ENCODE measurements around the gene KDM4B. TPM values are rescaled to one million over a fixed set of nuclear protein-coding genes. Genes with fewer than 3 reads are reported as not detected.

KDM4B gene
- total RNA-seq, 1 donor from 2014 or later: 46.0 TPM

DNA sequence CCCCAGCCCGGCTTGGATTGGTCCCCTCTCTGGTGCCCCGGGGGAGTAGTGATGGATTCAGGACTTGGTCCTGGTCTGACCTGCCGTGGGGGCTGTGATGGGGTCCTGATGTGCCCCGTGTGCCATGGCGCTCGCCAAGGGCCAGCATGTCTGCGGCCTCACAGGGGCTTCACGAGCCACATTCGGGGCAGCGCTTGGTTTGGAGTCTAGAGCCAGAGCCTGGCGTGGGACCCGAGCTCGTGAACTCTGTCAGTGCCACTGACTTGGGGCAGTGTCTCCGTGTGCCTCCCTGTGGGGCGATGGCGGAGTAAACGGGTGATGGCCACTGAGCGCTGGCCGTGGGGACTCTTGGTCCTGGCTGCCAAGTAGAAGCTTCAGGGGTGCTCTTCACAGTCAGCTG, 17.1 kb downstream of the KDM4B start:
- Histone ChIP-seq H3K4me3 (no peak overlapping the region), H3K27me3 (no peaks in the 10 kb centered on the region), H3K36me3 (no peaks in the 10 kb centered on the region), H3K9me3 (no peaks in the 10 kb centered on the region), H3K4me1 (peaks cover 0 to 14% of the 10 kb centered on the region in 2 donors), H3K27ac (no peak overlapping the region)
- TF ChIP-seq, protein P1, sequence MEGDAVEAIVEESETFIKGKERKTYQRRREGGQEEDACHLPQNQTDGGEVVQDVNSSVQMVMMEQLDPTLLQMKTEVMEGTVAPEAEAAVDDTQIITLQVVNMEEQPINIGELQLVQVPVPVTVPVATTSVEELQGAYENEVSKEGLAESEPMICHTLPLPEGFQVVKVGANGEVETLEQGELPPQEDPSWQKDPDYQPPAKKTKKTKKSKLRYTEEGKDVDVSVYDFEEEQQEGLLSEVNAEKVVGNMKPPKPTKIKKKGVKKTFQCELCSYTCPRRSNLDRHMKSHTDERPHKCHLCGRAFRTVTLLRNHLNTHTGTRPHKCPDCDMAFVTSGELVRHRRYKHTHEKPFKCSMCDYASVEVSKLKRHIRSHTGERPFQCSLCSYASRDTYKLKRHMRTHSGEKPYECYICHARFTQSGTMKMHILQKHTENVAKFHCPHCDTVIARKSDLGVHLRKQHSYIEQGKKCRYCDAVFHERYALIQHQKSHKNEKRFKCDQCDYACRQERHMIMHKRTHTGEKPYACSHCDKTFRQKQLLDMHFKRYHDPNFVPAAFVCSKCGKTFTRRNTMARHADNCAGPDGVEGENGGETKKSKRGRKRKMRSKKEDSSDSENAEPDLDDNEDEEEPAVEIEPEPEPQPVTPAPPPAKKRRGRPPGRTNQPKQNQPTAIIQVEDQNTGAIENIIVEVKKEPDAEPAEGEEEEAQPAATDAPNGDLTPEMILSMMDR (IDR thresholded peaks at IDR 0.05): no peak
- intact Hi-C loops (cut with DNase I): no loop called here
- no peak for DNase-seq (ENCODE audit: low spot score in 2 of 2)

DNA sequence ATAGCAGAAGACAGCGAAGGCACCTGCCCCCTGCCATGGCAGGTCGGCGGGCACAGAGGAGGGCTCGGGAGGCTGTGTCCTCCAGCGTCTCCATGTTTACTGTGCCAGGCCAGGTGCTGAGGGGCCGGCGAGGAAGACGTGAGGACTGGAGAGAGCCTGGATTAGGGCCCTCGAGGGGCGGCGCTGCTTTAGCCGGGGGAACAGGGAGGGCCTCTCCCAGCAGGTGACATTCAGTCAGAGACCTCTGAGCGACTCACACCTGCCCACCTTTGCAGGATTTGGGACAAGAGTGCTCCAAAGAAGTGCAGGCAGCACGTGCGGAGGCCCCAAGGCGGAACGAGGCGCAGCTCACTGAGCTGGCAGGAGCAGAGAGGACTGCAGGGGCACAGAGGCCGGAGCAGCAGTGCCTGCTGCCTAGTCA, 17.6 kb downstream of the KDM4B start:
- no peaks in the 10 kb centered on the region for H3K36me3 ChIP-seq
- H3K4me1 ChIP-seq: peaks cover 0 to 14% of the 10 kb centered on the region in 2 donors
- intact Hi-C loops (cut with DNase I): no loop called here
- no peak overlapping the region for H3K4me3 ChIP-seq
- TF ChIP-seq, protein P1 (IDR thresholded peaks at IDR 0.05): no peak
- no peaks in the 10 kb centered on the region for H3K27me3 ChIP-seq
- no peak overlapping the region for H3K27ac ChIP-seq
- DNase-seq (ENCODE audit: low spot score in 2 of 2): no peak
- H3K9me3 ChIP-seq: no peaks in the 10 kb centered on the region

DNA sequence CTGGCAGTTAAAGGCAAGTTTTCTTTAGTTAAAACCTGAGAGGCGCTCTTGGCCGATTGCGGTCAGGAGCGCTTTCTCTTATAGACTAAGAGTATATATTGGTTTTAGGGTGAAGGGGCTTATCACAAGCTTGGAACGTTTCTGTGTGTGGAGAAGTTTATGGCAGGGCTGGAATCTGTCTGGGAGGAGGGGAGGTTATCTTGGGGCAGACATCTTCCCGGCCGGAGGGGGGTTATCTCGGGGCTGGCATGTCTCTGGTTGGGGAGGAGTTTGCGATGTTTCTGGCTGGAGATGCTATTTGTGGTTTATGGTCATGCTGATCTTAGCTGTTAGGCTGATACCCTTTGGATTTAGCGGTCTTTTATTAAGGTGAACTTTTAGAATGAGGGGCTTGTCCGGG, 18.3 kb downstream of the KDM4B start:
- TF ChIP-seq, protein P1 (IDR thresholded peaks at IDR 0.05): no peak
- no peak overlapping the region for H3K4me3 ChIP-seq
- H3K27ac ChIP-seq: no peak overlapping the region
- H3K4me1 ChIP-seq: peaks cover 0 to 14% of the 10 kb centered on the region in 2 donors
- no peaks in the 10 kb centered on the region for H3K27me3 ChIP-seq
- H3K9me3 ChIP-seq: no peaks in the 10 kb centered on the region
- intact Hi-C loops (cut with DNase I): no loop called here
- DNase-seq (ENCODE audit: low spot score in 2 of 2): no peak
- H3K36me3 ChIP-seq: no peaks in the 10 kb centered on the region

DNA sequence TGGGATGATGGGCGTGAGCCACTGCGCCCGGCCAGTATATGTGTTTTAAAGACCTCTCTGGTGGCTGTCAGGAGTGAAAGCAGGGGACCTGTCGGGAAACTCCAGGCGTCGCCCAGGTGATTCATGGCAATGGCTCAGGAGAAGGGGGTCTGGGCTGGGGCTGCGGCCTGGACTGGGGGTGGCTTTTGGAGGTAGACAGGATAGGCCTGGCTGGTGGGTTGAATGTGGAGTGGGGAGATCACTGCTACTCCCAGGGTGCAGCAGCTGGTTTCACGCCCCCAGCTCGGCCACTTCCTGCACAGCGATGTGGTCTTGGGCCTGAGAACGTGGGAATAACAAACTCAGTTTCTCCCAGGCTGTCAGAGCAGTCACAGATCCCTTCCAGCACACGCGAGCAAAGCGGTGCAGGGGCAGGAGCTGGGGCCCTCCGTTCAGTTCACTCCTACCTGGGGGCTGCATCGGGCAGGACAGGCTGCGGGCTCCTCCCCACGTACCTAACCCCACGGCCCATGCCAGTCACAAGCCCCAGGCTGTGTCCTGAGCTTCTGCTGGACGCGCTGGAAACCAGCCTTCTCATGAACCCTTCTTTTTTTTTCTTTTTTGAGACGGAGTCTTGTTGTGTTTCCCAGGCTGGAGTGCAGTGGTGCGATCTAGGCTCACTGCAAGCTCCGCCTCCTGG, 18.9 kb downstream of the KDM4B start:
- H3K27me3 ChIP-seq: no peaks in the 10 kb centered on the region
- H3K36me3 ChIP-seq: no peaks in the 10 kb centered on the region
- no peak for DNase-seq (ENCODE audit: low spot score in 2 of 2)
- H3K27ac ChIP-seq: peak overlapping the region; percentile 28 to 71
- intact Hi-C loops (cut with DNase I): no loop called here
- H3K9me3 ChIP-seq: no peaks in the 10 kb centered on the region
- TF ChIP-seq, protein P1 (IDR thresholded peaks at IDR 0.05): no peak
- peaks cover 0 to 14% of the 10 kb centered on the region in 2 donors for H3K4me1 ChIP-seq
- H3K4me3 ChIP-seq: no peak overlapping the region

DNA sequence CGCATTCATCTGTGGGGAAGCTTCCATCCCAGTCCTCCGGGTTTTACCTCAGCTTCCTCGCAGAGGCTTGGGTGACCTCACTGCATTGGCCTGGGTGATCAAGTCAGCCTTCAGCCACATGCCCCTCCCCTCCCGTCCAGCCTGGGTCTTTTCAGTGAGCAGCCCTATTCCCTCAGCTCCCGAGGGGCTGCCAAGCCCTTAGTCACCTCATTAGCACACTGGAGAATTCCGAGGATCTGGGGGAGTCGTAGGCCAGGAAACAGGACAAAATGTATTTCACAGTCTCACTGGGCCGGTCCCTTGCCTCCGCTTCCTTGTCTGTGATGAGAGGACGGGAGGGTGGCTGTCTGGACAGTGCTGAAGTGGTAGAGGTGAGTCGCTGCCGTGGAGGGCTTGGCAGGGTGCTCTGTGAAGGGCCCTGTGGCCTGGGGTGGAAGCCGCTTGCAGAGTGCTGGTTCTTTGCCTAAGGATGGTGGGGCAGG, 19.9 kb downstream of the KDM4B start:
- intact Hi-C loops (cut with DNase I): no loop called here
- peak; percentile 66 to 92 for DNase-seq (ENCODE audit: low spot score in 2 of 2)
- TF ChIP-seq, protein P1 (IDR thresholded peaks at IDR 0.05): no peak
- Histone ChIP-seq H3K36me3 (no peaks in the 10 kb centered on the region), H3K27me3 (no peaks in the 10 kb centered on the region), H3K4me1 (peaks cover 0 to 14% of the 10 kb centered on the region in 2 donors), H3K27ac (peak overlapping the region; percentile 28 to 71), H3K4me3 (peak overlapping the region in 1 of 2 donors; percentile 30), H3K9me3 (no peaks in the 10 kb centered on the region)
